SU-DHL-6 (cell line): ENCODE measurements around the gene TBL1X.

Source experiments
- EZH2phosphoT487 ChIP-seq: fragments of 200-600 bp; sonication (generic), shearing (Covaris generic); conservative IDR thresholded peaks from 2 replicates; pipeline ENCODE4 v1.6.1; 2018; ENCODE audit warnings: mild to moderate bottlenecking, antibody characterized with exemption, low read length, moderate library complexity, mixed read lengths
- TF ChIP-seq, protein P1 (sequence below): fragments of 200-600 bp; sonication (generic); IDR thresholded peaks from one replicate; pipeline ENCODE4 v1.5.1; 2017; ENCODE audit warnings: antibody characterized with exemption, mild to moderate bottlenecking, low read length, moderate library complexity; ENCODE audit not compliant: insufficient read depth, poor library complexity, severe bottlenecking

DNA sequence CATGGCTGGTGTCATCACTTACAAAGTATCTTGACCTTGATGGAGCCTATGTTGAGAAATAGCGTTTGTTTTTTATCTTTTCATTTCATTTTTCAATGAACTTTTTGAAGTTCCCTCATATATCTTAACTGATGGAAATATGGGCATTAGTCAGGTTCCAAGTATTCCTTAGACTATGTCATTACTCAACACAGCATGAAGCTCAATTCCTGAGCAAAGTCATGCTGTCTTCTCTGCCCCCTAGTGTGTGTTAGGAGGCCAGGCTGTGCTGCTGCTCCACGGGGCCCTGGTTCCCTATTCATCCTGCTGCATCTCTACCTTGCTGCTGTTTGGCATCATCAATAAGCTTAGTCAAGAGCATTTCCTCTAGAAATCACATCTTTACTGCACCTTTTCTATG, 259.9 kb downstream of the TBL1X start:
- TF ChIP-seq, protein P1, sequence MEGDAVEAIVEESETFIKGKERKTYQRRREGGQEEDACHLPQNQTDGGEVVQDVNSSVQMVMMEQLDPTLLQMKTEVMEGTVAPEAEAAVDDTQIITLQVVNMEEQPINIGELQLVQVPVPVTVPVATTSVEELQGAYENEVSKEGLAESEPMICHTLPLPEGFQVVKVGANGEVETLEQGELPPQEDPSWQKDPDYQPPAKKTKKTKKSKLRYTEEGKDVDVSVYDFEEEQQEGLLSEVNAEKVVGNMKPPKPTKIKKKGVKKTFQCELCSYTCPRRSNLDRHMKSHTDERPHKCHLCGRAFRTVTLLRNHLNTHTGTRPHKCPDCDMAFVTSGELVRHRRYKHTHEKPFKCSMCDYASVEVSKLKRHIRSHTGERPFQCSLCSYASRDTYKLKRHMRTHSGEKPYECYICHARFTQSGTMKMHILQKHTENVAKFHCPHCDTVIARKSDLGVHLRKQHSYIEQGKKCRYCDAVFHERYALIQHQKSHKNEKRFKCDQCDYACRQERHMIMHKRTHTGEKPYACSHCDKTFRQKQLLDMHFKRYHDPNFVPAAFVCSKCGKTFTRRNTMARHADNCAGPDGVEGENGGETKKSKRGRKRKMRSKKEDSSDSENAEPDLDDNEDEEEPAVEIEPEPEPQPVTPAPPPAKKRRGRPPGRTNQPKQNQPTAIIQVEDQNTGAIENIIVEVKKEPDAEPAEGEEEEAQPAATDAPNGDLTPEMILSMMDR: no peak
- no peak for TF ChIP-seq EZH2phosphoT487
